ENCODE data around the gene ECEL1.

DNA sequence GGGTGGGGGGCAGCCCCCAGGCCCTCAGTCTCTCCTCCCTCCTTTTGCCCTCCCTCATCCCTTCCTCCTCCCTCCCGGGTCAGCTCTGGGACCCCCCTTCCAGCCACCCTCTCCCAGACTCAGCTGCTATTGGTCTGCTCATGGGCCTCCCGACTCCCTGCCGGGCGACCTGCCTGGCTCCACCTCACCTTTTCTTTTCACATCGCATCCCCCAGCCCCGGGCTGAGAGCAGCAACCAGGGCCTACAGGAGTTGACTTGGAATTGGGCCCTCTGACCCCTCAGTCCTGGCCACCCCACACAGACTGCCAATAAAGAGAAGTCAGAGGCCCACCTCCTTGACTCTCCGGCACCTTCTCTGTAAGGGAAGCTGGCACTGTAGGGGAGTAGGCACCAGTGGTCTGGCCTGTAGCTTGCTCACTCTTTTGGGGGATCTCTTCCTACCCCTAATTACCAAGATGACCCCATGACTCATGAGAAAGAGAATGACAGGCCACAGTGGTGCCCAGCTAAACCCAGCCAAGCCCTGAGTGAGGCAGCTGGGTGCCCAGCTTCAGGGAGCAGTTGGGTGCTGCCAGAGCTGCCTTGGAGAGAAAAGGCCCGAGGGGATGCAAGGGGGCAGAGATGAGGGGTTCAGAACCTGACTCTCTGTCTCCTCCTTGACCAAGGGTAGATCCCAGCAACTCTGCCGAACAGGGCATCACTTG lies 2.0 kb upstream of the ECEL1 start:
- TF ChIP-seq, protein P1, sequence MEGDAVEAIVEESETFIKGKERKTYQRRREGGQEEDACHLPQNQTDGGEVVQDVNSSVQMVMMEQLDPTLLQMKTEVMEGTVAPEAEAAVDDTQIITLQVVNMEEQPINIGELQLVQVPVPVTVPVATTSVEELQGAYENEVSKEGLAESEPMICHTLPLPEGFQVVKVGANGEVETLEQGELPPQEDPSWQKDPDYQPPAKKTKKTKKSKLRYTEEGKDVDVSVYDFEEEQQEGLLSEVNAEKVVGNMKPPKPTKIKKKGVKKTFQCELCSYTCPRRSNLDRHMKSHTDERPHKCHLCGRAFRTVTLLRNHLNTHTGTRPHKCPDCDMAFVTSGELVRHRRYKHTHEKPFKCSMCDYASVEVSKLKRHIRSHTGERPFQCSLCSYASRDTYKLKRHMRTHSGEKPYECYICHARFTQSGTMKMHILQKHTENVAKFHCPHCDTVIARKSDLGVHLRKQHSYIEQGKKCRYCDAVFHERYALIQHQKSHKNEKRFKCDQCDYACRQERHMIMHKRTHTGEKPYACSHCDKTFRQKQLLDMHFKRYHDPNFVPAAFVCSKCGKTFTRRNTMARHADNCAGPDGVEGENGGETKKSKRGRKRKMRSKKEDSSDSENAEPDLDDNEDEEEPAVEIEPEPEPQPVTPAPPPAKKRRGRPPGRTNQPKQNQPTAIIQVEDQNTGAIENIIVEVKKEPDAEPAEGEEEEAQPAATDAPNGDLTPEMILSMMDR (IDR thresholded peaks at IDR 0.05), result no peak
- TF ChIP-seq POLR2A (IDR thresholded peaks at IDR 0.05), result no peak

Measured in uterus (tissue), 2 donors.